Renal pelvis (tissue), 4 donors: ENCODE measurements around the gene LGI1. TPM values are rescaled to one million over a fixed set of nuclear protein-coding genes. Genes with fewer than 3 reads are reported as not detected.
"Not testable (repeated sequence)": the region's sequence is repeated elsewhere in the genome, so short reads cannot be mapped to it uniquely, and the experiment has no call there.

Source experiments
- DNase-seq: peaks from one replicate; pipeline ENCODE4 v3.0.0-alpha.2; 2013
- polyA plus RNA-seq, 3 donors: library from polyadenylated mRNA; unstranded; fragments of 120-200 nt; gene quantifications; one replicate each; pipeline ENCODE4 v1.2.1, GENCODE V29; 2013; ENCODE audit not compliant: insufficient read length in 3 of 3

Gene LGI1
- polyA plus RNA-seq, 3 donors = 3.8 to 7.1 (median 5.1) TPM

DNA sequence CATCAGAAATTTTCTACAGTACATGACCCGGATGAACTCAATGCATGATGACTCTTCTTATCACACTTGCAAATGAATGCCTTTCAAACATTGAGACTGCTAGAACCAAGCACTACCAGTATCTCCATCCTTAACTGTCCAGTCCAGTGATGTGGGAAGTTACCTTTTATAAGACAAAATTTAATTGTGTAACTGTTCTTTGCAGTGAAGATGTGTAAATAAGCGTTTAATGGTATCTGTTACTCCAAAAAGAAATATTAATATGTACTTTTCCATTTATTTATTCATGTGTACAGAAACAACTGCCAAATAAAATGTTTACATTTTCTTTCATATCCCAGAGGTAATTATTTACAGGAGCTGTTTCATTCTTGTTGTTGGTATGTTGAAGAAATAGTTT, 40.1 kb downstream of the LGI1 start:
- no peak for DNase-seq

DNA sequence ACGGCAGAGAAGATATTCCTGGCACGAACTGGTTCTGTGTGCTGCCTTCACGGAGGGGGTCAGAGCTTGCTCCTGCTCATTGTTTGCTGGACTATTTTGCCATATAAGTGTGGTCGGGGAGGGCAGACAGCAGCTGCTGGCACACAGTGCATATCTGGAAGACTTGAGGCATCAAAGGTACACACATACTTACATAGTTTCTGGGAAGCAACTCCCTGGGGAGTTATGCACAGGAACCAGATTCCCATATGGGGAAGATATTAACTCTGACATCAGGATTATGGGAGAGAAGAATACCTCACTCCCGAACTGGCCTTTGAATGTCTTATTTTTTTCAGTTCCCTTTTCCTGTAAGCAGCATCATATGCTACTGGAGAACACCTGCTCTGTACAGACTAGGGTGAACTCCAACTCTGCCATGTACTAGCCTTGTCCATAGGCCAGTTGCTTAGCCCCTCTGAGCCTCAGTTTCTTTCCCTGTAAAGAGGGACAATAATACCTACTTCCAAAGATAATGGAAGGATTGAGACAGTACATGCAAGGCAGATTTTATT, 41.5 kb downstream of the LGI1 start:
- no peak for DNase-seq

DNA sequence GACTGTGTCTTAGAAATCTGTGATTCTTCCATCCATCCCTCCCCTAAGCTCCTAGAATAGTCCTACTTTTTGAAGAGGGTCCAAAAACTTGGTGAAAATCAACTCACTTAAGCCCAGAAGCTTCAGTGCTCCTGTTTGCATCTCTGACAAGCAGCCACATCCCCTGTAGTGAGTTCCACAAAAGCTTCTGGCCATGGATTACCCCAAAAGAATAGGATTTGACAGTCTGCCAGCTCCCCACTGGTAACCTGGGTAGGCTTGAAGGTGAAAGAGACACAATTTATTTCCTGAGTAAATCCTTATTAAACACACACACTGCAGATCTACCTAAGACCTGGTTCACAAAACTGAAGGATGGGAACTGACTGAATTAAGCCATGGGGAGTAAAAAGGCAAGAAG, 46.5 kb downstream of the LGI1 start:
- DNase-seq = no peak

DNA sequence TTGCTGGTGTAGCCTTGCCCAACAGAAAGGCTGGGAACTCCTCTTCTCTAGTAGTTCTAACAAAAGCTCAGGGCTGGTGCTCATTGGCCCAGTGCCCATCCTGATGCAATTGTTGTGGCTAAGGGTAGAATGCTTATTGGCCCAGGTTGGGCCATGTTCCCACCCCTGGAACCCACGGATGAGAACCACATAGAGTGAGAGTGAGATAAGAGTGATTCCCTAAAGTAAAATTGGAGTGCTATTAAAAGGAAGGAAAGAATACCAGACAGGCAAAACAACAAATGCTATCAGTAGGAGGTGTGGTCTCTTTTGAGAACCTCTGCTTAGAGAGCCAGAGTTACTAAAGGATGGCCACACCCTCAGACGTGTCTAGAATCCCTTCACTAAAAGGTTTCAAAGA, 49.2 kb downstream of the LGI1 start:
- no peak for DNase-seq

DNA sequence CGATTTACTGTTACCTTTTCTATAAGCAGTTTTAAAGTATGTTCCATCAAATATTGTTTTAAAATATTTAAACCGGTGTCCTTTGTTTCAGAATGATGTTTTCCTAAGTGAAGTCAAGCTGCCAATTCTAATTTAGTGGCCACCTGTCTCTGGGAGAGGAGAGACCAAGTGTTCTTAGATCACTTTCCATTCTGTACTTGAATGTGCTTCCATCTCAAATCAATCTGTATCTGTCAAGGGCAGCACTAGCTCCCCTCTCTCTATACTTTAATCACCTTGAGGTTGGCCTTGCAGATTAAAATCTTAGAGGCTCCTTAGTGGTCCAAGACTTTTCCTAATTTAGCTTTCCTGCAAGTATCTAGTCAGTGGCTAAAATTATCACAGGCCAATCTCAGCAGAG, 49.6 kb downstream of the LGI1 start:
- DNase-seq = no peak

DNA sequence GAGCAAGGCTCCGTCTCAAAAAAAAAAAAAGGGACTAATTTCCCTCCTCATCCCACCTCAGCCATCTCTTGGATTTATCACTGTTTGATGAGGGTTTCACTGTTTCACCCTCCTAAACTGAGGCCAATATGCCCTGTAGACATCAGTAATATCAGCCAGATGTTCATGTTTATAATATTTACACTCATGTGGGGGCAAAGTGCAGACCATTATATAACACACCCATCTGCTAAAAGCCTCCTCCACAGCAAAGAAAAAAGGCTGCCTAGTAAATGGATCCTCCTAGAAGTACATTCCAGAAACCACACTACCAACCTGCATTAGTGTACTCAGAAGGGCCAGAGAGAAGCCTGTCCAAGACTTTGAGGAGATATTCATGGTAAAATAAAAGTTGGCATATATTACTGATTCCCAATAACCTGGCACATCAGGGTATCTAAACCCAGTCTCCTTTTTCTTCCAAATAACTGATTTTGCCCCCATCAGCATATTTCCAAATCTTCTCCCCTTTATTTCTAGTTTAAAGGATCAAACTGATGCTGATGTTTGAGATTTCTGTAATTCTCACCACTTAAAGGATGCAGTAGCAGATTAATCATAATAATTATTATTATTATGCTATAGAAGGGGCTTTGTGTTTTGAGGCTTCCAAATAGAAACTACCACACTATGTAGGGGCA, 55.1 kb downstream of the LGI1 start:
- DNase-seq = no peak

DNA sequence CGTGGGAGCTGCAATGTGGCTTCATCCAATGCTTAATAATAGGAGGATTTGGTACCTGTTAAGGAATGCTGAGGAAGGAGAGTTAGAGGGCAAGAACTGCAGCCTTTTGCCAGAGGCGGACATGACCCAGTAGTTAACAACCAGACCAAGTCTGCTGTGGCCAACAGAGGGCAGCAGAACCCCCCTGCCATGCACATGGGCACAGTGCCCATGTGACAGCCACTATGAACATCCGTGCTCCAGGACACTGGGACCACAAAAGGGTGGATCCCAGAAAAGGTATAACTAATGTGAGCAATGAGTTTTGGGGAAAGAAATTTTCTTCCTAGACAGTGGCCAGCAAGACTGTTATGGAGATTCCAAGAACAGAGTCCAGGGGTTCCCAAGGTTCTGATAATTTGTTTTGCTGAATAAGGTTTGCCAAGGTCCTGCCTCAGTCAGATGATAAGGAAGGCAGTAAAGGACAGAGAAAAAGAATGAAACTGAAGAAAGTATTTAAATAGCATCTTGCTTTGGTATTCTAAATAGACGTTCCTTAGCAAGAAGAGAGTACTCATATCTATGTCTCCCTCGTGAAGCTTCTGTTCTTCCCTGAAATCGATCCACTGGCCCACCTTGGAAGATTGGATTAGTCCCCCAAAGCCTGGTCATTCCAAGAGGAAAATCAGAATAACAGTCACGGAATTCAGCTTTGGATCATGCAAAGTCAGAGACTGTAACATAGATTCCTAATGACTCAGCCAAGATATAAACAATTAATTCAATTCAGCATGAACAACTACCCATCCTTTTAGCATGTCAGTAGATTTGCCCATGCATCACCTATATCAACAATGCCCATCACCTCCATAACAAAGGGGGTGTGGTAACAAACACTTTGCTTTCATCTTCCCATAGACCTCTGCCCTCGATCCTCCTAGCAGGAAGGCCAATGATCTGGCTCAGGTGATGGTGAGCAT, 56.0 kb downstream of the LGI1 start:
- DNase-seq = no peak

DNA sequence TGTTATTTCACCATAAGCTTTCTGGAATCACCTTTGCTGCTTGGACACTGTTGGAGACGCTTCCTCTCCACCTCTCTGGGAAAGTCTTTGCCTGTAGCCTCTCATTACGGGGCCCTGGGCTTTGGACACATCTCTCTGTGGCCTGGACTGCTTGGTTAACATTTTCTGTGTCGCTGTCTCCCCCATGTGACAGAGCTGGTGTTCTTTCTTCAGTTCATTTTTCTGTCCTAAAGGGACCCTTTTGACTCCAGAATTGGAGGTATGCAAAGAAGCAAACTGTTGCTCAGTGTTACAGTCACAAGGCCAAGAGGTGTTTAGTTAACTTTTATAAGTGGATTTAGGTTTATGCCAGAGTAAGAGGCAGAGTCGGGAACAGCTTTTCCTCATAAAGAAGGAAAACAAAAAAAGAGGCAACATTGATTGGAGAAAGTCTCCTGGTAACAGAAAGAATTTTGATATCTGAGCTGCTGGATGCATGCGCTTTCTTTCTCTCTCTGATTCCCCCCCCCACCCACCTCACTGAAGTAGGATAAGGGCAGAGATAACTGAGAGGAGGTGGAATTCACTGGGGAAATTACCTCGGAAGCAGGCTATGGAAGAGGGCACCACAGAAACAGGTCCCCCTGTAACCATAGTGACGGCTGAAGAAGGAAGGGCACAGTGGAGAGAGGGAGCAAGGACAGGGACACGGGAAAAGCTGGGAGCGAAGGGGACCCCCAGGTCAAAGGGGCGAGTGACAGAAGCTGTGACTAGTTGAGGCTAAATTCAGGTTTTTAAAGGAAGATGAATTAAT, 57.8 kb downstream of the LGI1 start:
- no peak for DNase-seq

DNA sequence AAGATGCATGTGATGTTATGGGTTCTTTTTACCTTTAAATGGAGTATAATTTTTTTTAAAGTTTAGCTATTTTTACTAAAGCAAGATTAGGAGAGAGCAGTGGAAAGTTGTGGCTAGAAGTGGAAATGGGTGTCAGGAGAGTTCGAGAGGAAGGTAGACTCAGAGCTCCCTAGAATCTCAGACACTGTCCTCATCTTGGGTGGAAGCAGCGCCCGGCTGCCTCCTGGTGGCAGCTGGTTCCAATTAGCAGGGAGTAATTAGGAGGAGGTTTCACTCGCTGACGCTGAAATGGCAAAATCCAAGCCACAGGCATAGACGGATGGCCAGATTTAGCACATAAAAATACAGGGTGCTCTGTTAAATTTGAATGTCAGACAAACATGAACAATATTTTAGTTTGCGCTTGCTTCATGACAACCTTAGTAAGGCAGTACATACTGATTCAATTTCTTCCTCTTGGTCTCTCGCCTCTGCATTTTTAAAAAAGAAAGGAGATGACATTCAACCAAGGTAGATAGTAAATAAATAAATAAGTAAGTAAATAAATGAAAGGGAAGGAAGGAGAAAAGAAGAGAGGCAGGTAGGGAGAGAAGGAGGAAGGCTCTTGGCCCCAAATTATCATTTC, 58.5 kb downstream of the LGI1 start:
- peak; percentile 67 for DNase-seq

DNA sequence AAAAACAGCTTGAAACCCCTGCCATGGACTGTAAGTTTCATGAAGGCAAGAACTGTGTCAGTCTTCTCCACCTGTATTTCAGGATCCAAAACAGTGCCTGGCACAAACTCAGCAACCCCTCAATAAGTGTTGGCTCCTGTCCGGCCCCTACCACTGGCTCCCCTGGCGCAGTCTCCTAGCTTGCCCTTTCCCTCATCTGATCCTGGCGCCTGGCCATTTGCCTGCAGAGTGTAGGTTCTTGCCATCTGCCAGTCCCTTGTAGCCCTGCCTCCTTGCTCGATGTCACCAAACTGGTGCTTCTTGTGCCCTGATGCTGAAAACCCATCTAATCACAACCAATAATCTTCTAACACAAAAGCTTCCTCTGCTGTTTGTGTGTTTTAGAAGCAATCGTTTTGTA, 60.4 kb downstream of the LGI1 start:
- no peak for DNase-seq

DNA sequence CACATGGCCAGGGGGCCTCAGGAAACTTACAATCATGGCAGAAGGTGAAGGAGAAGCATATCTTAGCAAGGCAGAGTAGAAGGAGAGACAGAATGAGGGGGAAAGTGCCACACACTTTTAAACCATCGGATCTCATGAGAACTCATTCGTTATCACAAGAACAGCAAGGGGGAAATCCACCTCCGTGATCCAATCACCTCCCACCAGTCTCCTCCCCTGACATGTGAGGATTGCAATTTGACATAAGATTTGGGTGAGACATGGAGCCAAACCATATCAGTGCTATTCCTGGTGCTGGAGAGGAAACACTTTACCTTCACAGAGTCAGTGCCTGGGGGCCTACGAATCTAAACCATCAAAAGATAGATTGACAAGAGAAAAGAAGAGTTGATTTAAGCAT, 61.8 kb downstream of the LGI1 start:
- no peak for DNase-seq

DNA sequence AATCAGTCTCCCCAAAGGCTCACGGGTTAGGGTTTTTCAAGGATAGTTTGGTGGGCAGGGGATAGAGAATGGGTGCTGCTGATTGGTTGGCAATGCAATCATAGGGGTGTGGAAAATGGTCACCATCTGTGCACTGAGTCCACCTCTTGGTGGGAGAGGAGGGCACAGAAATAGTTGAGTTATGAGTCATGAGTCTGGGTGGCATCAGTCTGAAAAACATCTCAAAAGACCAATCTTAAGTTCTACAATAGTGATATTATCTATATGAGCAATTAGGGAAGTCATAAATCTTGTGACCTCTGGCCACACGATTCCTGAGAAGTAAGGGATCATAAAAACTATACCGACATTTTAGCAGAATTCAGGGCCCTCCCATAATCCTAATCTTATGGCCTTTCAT, 62.7 kb downstream of the LGI1 start:
- DNase-seq = no peak

DNA sequence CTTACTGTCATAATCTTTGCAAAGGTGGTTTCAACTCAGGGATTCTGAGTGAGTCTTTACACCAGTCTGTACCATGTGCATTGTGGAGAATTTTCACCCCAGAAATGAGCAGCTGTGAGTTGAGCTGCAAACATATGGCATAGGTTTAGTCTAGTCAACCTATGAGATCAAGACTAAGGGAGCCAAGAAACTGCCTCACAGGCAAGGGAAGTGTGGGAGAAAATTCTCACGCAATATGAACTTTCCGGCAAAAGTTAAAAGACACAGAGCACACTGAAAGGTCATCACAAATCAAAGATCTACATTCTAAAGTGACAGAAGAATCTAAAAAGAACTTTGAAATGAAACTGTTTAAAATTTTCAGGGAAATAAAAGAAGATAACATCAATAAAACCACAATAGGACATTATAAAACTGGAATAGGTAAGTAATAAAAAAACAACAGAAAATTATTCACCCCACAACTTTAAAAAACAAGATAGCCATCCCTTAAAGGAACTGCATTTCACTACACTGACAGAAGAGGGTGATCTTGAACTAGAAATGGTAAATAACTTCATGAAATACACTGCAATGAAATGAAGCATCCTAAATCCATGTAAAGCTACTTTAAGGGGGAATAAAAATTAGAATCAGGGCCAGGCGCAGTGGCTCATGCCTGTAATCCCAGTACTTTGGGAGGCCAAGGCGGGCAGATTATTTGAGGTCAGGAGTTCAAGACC, 63.5 kb downstream of the LGI1 start:
- no peak for DNase-seq

DNA sequence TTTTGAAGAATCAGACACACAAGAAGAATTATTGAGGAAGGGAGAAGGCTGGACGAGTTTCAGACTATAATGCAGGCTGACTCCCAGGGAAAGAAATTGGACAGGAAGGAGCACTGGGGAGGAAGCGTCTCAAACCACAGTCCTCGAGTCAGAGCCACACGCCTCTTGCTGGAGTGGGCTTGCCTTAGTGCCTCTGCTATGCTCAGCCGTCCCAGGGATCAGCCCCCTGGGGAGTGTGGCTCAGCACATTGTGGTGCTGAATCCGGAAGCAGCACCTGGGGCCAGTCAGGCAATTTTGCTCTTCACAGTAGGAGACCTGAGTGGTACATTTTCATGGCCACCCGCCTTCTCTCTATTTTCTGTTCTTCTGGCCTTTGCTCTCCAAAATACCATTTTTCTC, 68.6 kb downstream of the LGI1 start:
- no peak for DNase-seq

DNA sequence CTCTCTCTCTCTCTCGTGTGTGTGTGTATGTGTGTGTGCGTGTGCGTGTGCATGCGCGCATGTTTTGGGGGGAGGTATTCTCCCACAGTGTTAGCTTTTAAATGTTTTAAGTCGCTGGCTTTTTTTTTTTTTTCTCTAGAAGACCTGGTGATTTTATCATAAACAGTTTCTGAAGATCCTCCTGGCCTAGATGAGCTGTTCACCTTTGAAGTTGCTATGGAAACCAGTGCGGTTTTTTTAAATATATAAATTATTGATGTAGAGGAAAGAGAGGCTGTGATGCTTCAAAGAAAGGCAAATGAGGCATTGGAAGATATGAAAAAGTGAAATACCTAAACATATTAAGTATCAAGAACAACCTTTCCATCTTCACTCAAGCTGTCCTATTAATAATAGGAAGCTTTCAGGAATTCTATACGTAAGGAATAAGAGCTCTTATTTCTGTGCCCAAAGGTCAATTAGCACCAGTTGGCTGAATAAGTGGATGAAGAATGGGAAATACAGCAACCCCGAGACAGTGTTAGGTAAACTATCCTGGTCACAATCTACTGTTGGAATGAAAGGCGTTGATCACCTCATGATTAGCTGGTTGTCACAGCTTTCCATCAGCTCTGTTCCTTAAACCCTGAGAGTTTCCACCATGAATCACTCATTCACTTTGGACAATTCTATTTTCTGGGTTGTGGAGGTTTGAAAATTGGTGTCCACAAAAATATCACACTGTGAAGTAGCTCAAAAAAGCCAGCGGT, 69.5 kb downstream of the LGI1 start:
- no peak for DNase-seq

DNA sequence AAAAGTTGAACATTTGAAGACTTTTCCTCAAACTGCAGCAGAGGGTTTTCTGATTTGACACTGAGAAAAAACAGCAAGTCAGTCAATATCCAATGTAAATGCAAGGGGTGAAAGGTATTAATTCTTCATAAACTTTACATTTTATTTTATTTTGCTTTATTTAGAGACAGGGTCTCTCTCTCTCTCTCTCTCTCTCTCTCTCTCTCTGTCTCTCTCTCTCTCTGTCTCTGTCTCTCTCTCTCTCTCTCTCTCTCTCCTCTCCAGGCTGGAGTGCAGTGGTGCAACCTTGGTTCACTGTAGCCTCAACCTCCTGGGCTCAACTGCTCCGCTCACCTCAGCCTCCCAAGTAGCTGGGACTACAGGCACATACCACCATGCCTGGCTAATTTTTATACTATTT, 73.3 kb downstream of the LGI1 start:
- DNase-seq = not testable (repeated sequence)

DNA sequence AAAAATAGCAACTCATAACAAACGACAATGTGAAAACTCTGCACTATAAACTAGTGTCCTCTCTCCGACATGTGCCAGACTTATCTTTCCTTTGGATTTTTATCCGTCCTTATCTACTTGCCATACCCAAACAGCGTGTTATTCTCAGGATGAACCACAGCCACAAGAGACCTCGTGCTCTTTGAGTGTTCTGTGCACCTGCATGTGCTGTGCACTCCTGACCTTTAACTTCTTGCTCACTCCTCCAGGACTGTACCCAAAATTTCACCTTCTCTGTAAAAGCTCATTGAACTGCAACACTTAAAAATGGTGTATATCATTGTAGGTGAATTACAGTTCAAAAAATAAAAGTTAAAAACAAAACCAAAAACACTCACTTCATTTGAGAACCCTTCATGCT, 78.0 kb downstream of the LGI1 start:
- no peak for DNase-seq

DNA sequence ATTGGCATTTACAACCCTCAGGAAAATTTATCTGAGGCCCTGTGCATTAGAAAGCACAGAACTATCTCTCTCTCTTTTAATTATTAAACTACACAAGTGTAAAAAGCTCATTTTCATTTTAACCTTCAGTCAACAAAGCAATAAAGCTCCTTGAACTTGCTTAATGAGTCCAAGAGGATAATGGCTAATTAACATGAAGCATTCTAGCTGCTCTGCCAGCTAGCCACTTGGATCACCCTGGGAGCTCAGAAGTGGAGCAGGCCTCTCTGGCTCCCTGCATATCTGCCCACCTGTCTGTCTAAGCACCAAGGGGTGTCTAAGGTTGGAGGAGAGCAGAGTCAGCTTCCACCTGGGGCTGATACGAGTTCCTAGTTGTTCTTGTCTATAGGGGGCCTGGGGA, 80.1 kb downstream of the LGI1 start:
- no peak for DNase-seq

DNA sequence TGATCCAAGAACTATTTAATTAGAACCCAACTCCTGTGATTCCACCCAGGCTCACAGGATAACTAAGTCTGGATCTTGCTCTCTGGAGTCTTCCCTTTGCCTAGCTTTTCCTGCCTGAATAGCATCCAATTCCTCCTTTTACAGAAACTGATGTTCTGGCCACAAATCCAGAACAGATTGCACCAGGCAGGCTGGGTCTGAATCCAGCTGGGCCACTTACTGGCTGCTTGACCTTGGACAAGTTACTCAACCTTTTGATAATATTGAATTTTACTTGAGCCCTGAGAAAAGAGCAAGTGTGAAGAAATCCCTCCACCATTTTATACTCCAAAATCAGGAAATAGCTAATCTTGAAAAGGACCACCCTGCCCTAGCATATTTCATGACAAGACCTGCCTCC, 80.5 kb downstream of the LGI1 start:
- DNase-seq = no peak

DNA sequence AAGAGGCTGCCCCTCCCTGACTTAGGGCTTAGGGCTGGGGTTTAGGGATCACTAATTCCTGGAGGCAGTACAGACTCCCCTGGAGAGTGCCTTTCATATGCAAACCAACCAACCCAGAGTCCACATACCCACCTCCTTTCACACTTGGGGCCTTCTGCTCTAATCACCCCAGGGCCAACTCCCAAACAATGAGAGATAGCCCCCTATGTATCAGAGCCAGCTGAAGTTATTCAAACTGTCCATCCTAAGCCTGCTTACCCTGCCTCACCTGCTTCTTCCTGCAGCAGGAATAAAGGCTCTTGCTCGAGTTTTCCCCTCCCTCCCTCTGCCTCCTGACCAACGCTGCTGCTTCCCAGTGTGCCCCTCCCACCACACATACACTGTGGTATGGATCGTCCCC, 84.2 kb downstream of the LGI1 start:
- no peak for DNase-seq
